ENCODE results near the gene CHFR.
"Not testable (repeated sequence)": the region's sequence is repeated elsewhere in the genome, so short reads cannot be mapped to it uniquely, and the experiment has no call there.

CHFR gene

DNA sequence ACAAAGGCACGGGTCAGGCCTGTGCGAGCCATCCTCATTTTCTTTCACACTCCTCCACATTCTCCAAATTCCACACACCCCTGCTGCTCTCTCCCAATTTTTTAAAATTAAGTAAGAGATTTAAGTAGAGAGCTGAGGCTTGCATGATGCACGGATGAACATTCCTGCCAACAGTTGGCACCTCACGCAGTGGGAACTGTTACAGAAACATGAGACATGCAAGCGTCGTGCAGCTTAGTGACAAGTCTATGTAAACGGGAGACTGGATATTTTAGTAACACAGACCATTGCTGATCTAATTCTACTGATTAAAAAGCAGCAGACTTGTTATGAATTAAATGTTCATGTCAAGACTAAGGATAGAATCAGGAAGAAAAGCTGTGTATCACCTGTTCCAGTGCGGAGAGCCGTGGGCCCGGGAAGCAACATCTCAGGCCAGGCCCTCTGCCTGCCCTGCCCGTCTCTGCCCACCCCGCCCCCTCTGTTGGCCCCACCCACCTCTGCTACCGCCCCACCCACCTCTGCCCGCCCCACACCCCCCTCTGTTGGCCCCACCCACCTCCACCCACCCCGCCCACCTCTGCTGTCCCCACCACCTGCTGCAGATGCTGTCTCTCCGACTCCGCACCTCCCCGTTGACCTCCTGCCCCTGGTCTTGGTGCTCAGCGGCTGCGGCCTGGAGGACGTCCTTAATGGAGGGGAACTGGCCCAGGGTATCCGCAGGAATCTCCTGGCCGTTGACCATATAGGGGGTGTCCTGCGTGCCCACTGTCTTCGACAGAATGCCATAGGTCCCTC, 79.9 kb downstream of the CHFR start:
- DNase-seq, result no peak

GRCh38 chr12:132806857-132807256, 80.5 kb downstream of the CHFR start:
- DNase-seq, result no peak

GRCh38 chr12:132804426-132804861, 83.0 kb downstream of the CHFR start:
- DNase-seq, result no peak

- no peak for DNase-seq
Measured at GRCh38 chr12:132803888-132804287, 83.5 kb downstream of the CHFR start.

- no peak for DNase-seq
Measured at GRCh38 chr12:132803125-132803524, 84.3 kb downstream of the CHFR start.

- no peak for DNase-seq
Measured at GRCh38 chr12:132801741-132802140, 85.7 kb downstream of the CHFR start.

GRCh38 chr12:132798836-132799235, 88.6 kb downstream of the CHFR start:
- no peak for DNase-seq

DNA sequence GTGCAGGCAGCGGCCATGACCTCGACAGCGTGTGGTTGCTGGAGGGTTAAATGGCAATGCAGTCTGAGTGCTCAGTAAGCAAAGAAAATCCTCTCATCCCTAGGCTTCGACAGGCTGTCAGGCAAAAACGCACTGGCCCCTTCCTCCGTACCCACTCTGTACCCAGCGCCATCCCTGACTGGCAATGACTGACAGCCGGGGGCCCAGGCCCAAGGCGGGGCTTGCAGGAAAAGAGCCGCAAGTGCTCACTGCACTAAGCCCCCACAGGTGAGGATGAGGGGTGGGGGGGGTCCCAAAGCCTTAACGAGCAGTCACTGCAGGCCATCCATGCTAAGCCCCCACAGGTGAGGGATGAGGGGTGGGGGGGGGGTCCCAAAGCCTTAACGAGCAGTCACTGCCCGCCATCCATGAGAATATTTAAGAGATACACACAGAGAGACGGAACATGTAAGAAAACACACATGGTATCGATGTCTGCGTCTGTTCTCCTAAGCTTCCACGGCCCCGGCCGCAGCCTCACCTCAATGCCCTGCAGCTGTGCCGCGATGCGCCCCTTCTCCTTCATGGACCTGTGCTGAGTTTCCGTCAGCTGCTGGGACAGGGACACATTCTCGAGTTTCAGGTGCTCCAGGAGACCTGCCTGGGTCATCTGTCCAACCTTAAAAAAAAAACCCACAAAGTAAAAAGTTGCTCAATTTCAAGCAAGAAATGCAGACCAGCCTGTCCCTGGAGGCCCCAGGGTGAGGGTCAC, 89.4 kb downstream of the CHFR start:
- DNase-seq, result no peak

- DNase-seq, result no peak
Measured at GRCh38 chr12:132795847-132796246, 91.6 kb downstream of the CHFR start.

DNA sequence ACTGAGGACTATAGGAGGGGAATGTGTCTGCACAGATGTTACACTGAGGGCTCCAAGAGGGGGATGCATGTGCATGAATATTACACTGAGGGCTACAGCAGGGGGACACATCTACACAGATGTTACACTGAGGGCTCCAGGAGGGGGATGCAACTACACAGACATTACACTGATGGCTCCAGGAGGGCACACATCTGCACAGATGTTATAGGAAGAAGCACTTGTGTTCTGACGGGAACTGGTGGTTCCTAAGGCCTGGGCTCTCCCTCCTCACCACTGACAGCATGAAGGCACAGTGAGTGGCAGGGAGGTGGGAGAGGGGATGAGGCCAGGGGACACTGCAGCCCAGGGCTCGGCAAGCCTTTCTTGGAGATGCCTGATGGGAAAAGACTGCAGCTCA, 95.5 kb downstream of the CHFR start:
- not testable (repeated sequence) for DNase-seq

DNA sequence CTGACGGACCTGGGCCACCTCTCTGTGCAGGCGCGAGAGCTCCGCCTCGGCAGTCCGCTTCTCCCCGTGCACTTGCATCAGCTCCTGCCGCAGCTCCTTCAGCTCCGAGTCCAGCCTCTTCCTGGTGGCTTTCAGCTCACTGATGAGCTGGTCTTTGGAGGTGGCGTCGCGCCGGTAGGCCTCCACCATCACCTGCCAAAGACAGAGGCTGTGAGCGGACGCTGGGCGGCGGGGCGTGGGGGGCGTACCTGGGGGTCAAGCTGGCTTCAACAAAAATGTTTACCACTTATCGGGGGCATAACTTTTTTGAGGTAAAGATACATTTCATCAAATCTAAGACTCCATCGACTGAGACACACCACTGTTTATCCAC, 98.3 kb downstream of the CHFR start:
- DNase-seq, result no peak

- DNase-seq, result no peak
Measured at GRCh38 chr12:132788375-132789098, 98.9 kb downstream of the CHFR start.

DNA sequence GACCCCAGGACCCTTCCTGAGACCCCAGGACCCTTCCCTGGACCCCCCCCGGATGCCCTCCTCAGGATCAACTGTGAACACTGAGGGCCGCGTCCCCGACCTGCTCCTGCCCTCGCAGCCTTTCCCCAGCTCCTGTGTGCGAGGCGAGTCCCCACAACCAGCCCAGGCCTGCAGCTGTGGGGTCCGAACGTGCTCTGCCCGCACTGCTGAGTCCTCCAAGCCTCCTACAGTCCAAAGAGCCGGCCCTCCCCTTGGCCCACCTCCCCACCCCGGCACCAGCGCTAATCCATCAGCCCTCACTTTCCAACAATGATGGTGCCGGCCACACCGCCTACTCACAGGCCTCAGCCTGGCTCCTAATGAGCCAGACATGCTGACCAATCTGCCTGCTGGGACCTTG, 99.5 kb downstream of the CHFR start:
- no peak for DNase-seq

GRCh38 chr12:132786192-132786591, 101.2 kb downstream of the CHFR start:
- DNase-seq, result no peak

- no peak for DNase-seq
Measured at GRCh38 chr12:132784580-132784979, 102.8 kb downstream of the CHFR start.

GRCh38 chr12:132783917-132784531, 103.4 kb downstream of the CHFR start:
- no peak for DNase-seq
